A673 (cell line): Measurements from ENCODE around the gene SARS1.

Source experiments
- EZH2 ChIP-seq: fragments of 200-600 bp; sonication (generic); IDR thresholded peaks from 2 replicates; pipeline ENCODE4 v1.6.1; 2017; ENCODE audit warnings: borderline replicate concordance, low read depth, mild to moderate bottlenecking, mixed read lengths, antibody characterized with exemption, low read length; ENCODE audit not compliant: poor library complexity, severe bottlenecking
- TF ChIP-seq, protein P1 (sequence below): fragments of 300-800, 200-600 bp; sonication (generic); conservative IDR thresholded peaks from 2 replicates; pipeline ENCODE4 v1.5.1; 2017; ENCODE audit warnings: low read depth, mild to moderate bottlenecking, antibody characterized with exemption, low read length, moderate library complexity, mixed read lengths

- TF ChIP-seq, protein P1, sequence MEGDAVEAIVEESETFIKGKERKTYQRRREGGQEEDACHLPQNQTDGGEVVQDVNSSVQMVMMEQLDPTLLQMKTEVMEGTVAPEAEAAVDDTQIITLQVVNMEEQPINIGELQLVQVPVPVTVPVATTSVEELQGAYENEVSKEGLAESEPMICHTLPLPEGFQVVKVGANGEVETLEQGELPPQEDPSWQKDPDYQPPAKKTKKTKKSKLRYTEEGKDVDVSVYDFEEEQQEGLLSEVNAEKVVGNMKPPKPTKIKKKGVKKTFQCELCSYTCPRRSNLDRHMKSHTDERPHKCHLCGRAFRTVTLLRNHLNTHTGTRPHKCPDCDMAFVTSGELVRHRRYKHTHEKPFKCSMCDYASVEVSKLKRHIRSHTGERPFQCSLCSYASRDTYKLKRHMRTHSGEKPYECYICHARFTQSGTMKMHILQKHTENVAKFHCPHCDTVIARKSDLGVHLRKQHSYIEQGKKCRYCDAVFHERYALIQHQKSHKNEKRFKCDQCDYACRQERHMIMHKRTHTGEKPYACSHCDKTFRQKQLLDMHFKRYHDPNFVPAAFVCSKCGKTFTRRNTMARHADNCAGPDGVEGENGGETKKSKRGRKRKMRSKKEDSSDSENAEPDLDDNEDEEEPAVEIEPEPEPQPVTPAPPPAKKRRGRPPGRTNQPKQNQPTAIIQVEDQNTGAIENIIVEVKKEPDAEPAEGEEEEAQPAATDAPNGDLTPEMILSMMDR: no peak
- no peak for TF ChIP-seq EZH2
Observed at GRCh38 chr1:109199710-109200109, 14.0 kb upstream of the SARS1 start.
